Right ventricle myocardium inferior (tissue), 1 donor: ENCODE results near the gene AP3D1. TPM values are rescaled to one million over a fixed set of nuclear protein-coding genes. Genes with fewer than 3 reads are reported as not detected.
A peak's percentile ranks its signal among the peaks of the same experiment; 100 is the strongest.
"Not testable (repeated sequence)": the region's sequence is repeated elsewhere in the genome, so short reads cannot be mapped to it uniquely, and the experiment has no call there.

ENCODE experiments used
- ATAC-seq: fragments of 200-7000 bp; cut with Tn5 transposase; one replicate; pipeline ENCODE4 v1.9.1; 2020; ENCODE audit warnings: mild to moderate bottlenecking, moderate library complexity
- DNase-seq: peaks from one replicate; pipeline ENCODE4 v3.0.0; 2021; ENCODE audit errors: missing footprints
- intact Hi-C: fragments of 100-400 bp; cut with DNase I; formaldehyde crosslinking; loops from one replicate; pipeline ENCODE4 v1.11.0; 2022
- long read RNA-seq: library from polyadenylated mRNA; unstranded; transcript quantifications from one replicate; pipeline ENCODE4 v2.0.0, GENCODE V29; 2021
- total RNA-seq: library from RNA; stranded (reverse); fragmentation: NEBNext Ultra II Directional; extraction: Animal tissue kit (Norgen Biotek cat#: 25700); gene quantifications from one replicate; pipeline ENCODE4 v1.2.1, GENCODE V29; 2021
- donor health status: DM: no; HTN: yes; CAD: no; lungs with severe emphysema.

Gene AP3D1
- 71.8 TPM for total RNA-seq
- long read RNA-seq, full-length matches to known transcripts = 13 of 68 reads
- long read RNA-seq, partial matches to known transcripts = 39 of 68 reads
- long read RNA-seq, other reads (novel, unspliced or antisense) = 16 of 68 reads

GRCh38 chr19:2151339-2152229 is at the start of gene AP3D1:
Gene AP3D1 (minus strand): TSS chr19:2151566. CDS start chr19:2151334, 232 bp downstream.
- intact Hi-C loops = loop anchor here (1.0 to 2.0 kb wide), 2 partner anchors 55 to 119 kb away; partner anchors contain the start of genes IZUMO4 and MOB3A
- ATAC-seq (peak; percentile 99), DNase-seq (peak; percentile 99)

GRCh38 chr19:2200624-2201294 is 49.4 kb upstream of the AP3D1 start:
- ATAC-seq, intact Hi-C loops, DNase-seq: not testable (repeated sequence)

- intact Hi-C loops = no loop called here
- ATAC-seq (no peak), DNase-seq (no peak)
These were observed 48.7 kb upstream of the AP3D1 start for GRCh38 chr19:2199861-2200623.

GRCh38 chr19:2199215-2199614 is 47.8 kb upstream of the AP3D1 start:
- DNase-seq (no peak), ATAC-seq (no peak)
- intact Hi-C loops = no loop called here

GRCh38 chr19:2198317-2198716 is 47.0 kb upstream of the AP3D1 start:
- ATAC-seq = no peak
- intact Hi-C loops = no loop called here
- no peak for DNase-seq

GRCh38 chr19:2197270-2197669 is 45.9 kb upstream of the AP3D1 start:
- intact Hi-C loops = no loop called here
- no peak for ATAC-seq
- DNase-seq = no peak

GRCh38 chr19:2195914-2196313 is 44.5 kb upstream of the AP3D1 start:
- intact Hi-C loops = no loop called here
- ATAC-seq = no peak
- no peak for DNase-seq

- ATAC-seq (no peak), DNase-seq (no peak)
- intact Hi-C loops = no loop called here
These were observed 44.0 kb upstream of the AP3D1 start for GRCh38 chr19:2195361-2195760.

GRCh38 chr19:2194513-2195078 is 43.2 kb upstream of the AP3D1 start:
- DNase-seq (no peak), ATAC-seq (peak; percentile 32)
- intact Hi-C loops = no loop called here

GRCh38 chr19:2193807-2194206 is 42.4 kb upstream of the AP3D1 start:
- no peak for DNase-seq
- intact Hi-C loops = no loop called here
- no peak for ATAC-seq

GRCh38 chr19:2192862-2193261 is 41.5 kb upstream of the AP3D1 start:
- intact Hi-C loops = no loop called here
- DNase-seq (no peak), ATAC-seq (no peak)

- no peak for ATAC-seq
- intact Hi-C loops = no loop called here
These were observed 40.3 kb upstream of the AP3D1 start for GRCh38 chr19:2191456-2192310.

GRCh38 chr19:2190848-2191455 is 39.6 kb upstream of the AP3D1 start:
- no peak for ATAC-seq
- DNase-seq = no peak
- intact Hi-C loops = no loop called here

More at GRCh38 chr19:2191456-2192310, 40.3 kb upstream of the AP3D1 start:
- DNase-seq = no peak

- ATAC-seq (no peak), DNase-seq (no peak)
- intact Hi-C loops = no loop called here
These were observed 38.5 kb upstream of the AP3D1 start for GRCh38 chr19:2189880-2190279.

GRCh38 chr19:2188708-2189385 is 37.5 kb upstream of the AP3D1 start:
- no peak for ATAC-seq
- intact Hi-C loops = no loop called here
- no peak for DNase-seq

- ATAC-seq (no peak), DNase-seq (no peak)
- intact Hi-C loops = no loop called here
These were observed 35.8 kb upstream of the AP3D1 start for GRCh38 chr19:2187159-2187558.
